ENCODE measurements around the gene MOSPD2. TPM values are rescaled to one million over a fixed set of nuclear protein-coding genes. Genes with fewer than 3 reads are reported as not detected.

The MOSPD2 gene
- polyA plus RNA-seq, 3 donors: 44.6 to 51.6 (median 45.7) TPM

- H3K27ac ChIP-seq (ENCODE audit: low read depth in 1 of 2, low read length in 2 of 2): no peak overlapping the region
- no peaks in the 10 kb centered on the region for H3K27me3 ChIP-seq (ENCODE audit: control insufficient read depth in 2 of 2, insufficient read depth in 2 of 2, low read length in 2 of 2)
- H3K4me2 ChIP-seq (replicated peaks; ENCODE audit: extremely low read depth, low read length, poor library complexity, severe bottlenecking): no peak overlapping the region
- H3K4me1 ChIP-seq (ENCODE audit: control insufficient read depth in 1 of 2, insufficient read depth in 2 of 2, low read length in 2 of 2): no peaks in the 10 kb centered on the region
- no peak for DNase-seq
- Mint-ChIP-seq H3K4me1 (no peaks in the 10 kb centered on the region), H3K36me3 (no peaks in the 10 kb centered on the region), H3K27me3 (ENCODE audit: low read depth in 3 of 3) (peaks cover 3 to 5% (median 3%) of the 10 kb centered on the region in 3 donors), H3K9me3 (no peaks in the 10 kb centered on the region), H3K4me3 (no peak overlapping the region), H3K27ac (no peak overlapping the region)
- no peaks in the 10 kb centered on the region for H3K36me3 ChIP-seq (replicated peaks in 1 of 2; ENCODE audit: control insufficient read depth in 1 of 2, insufficient read depth in 2 of 2, low read length in 2 of 2)
- no peak overlapping the region for H3K4me3 ChIP-seq (replicated peaks in 1 of 3; ENCODE audit: low read depth in 2 of 3, low read length in 3 of 3)
- TF ChIP-seq, protein P1, sequence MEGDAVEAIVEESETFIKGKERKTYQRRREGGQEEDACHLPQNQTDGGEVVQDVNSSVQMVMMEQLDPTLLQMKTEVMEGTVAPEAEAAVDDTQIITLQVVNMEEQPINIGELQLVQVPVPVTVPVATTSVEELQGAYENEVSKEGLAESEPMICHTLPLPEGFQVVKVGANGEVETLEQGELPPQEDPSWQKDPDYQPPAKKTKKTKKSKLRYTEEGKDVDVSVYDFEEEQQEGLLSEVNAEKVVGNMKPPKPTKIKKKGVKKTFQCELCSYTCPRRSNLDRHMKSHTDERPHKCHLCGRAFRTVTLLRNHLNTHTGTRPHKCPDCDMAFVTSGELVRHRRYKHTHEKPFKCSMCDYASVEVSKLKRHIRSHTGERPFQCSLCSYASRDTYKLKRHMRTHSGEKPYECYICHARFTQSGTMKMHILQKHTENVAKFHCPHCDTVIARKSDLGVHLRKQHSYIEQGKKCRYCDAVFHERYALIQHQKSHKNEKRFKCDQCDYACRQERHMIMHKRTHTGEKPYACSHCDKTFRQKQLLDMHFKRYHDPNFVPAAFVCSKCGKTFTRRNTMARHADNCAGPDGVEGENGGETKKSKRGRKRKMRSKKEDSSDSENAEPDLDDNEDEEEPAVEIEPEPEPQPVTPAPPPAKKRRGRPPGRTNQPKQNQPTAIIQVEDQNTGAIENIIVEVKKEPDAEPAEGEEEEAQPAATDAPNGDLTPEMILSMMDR (IDR thresholded peaks at IDR 0.05): no peak
- intact Hi-C loops (cut with micrococcal nuclease): no loop called here
- H4K20me1 ChIP-seq (ENCODE audit: insufficient read depth, low read length): no peaks in the 10 kb centered on the region
- no CpG with 5 or more reads among the region's 3 CpGs for WGBS (ENCODE audit: insufficient coverage)
- no peaks in the 10 kb centered on the region for H3K9me3 ChIP-seq (replicated peaks in 1 of 2; ENCODE audit: control insufficient read depth in 1 of 2, insufficient read depth in 1 of 2, low read length in 2 of 2)
- no peaks in the 10 kb centered on the region for H3K79me2 ChIP-seq (ENCODE audit: insufficient read depth, low read length)
- H2AFZ ChIP-seq (ENCODE audit: insufficient read depth, low read depth, low read length, poor library complexity, severe bottlenecking): no peak overlapping the region
- H3K9ac ChIP-seq (ENCODE audit: insufficient read depth, low read length, poor library complexity, severe bottlenecking): no peak overlapping the region
Measured at GRCh38 chrX:14942341-14942740, 69.1 kb downstream of the MOSPD2 start.

GRCh38 chrX:14943962-14944361, 70.7 kb downstream of the MOSPD2 start:
- H4K20me1 ChIP-seq (ENCODE audit: insufficient read depth, low read length): no peaks in the 10 kb centered on the region
- H3K4me3 Mint-ChIP-seq: no peak overlapping the region
- DNase-seq: no peak
- no peaks in the 10 kb centered on the region for H3K4me1 Mint-ChIP-seq
- H3K4me3 ChIP-seq (replicated peaks in 1 of 3; ENCODE audit: low read depth in 2 of 3, low read length in 3 of 3): no peak overlapping the region
- H3K27me3 ChIP-seq (ENCODE audit: control insufficient read depth in 2 of 2, insufficient read depth in 2 of 2, low read length in 2 of 2): no peaks in the 10 kb centered on the region
- H3K27ac Mint-ChIP-seq: no peak overlapping the region
- no CpG with 5 or more reads among the region's 2 CpGs for WGBS (ENCODE audit: insufficient coverage)
- no peak overlapping the region for H3K9ac ChIP-seq (ENCODE audit: insufficient read depth, low read length, poor library complexity, severe bottlenecking)
- no peaks in the 10 kb centered on the region for H3K36me3 ChIP-seq (replicated peaks in 1 of 2; ENCODE audit: control insufficient read depth in 1 of 2, insufficient read depth in 2 of 2, low read length in 2 of 2)
- H3K27ac ChIP-seq (ENCODE audit: low read depth in 1 of 2, low read length in 2 of 2): no peak overlapping the region
- H3K4me2 ChIP-seq (replicated peaks; ENCODE audit: extremely low read depth, low read length, poor library complexity, severe bottlenecking): no peak overlapping the region
- peaks cover 1 to 4% (median 2%) of the 10 kb centered on the region in 3 donors for H3K27me3 Mint-ChIP-seq (ENCODE audit: low read depth in 3 of 3)
- no peaks in the 10 kb centered on the region for H3K36me3 Mint-ChIP-seq
- TF ChIP-seq, protein P1 (IDR thresholded peaks at IDR 0.05): no peak
- H2AFZ ChIP-seq (ENCODE audit: insufficient read depth, low read depth, low read length, poor library complexity, severe bottlenecking): no peak overlapping the region
- H3K4me1 ChIP-seq (ENCODE audit: control insufficient read depth in 1 of 2, insufficient read depth in 2 of 2, low read length in 2 of 2): no peaks in the 10 kb centered on the region
- intact Hi-C loops (cut with micrococcal nuclease): no loop called here
- H3K9me3 Mint-ChIP-seq: no peaks in the 10 kb centered on the region
- H3K79me2 ChIP-seq (ENCODE audit: insufficient read depth, low read length): no peaks in the 10 kb centered on the region
- no peaks in the 10 kb centered on the region for H3K9me3 ChIP-seq (replicated peaks in 1 of 2; ENCODE audit: control insufficient read depth in 1 of 2, insufficient read depth in 1 of 2, low read length in 2 of 2)

All from CD14-positive monocyte (primary cell).